Astrocyte (in vitro differentiated cells and primary cell): Measurements from ENCODE around the gene SOX18. TPM values are rescaled to one million over a fixed set of nuclear protein-coding genes. Genes with fewer than 3 reads are reported as not detected.

Source experiments
- DNase-seq: peaks from one replicate; pipeline ENCODE4 v3.0.0-alpha.2; 2010; ENCODE audit warnings: low read depth
- FAIRE-seq: peaks from 2 replicates; lab custom pipeline; 2011; peaks lifted over from hg19 to GRCh38; lab: Jason Lieb, UNC
- H2AFZ ChIP-seq: 2 replicates; pipeline ENCODE4 v1.6.0; 2012; ENCODE audit warnings: low read depth, low read length, inconsistent platforms
- H3K27ac ChIP-seq: 2 replicates; pipeline ENCODE4 v1.5.1; 2011; ENCODE audit warnings: low read depth, low read length, inconsistent platforms
- H3K27me3 ChIP-seq: 2 replicates; pipeline ENCODE4 v1.6.0; 2011; ENCODE audit warnings: low read length, inconsistent platforms; ENCODE audit not compliant: insufficient read depth
- H3K36me3 ChIP-seq: 2 replicates; pipeline ENCODE4 v1.5.1; 2011; ENCODE audit warnings: low read length, inconsistent platforms; ENCODE audit not compliant: insufficient read depth
- H3K4me1 ChIP-seq: 2 replicates; pipeline ENCODE4 v1.5.1; 2011; ENCODE audit warnings: low read length, inconsistent platforms; ENCODE audit not compliant: insufficient read depth
- H3K4me2 ChIP-seq: 2 replicates; pipeline ENCODE4 v1.6.0; 2012; ENCODE audit warnings: low read length, inconsistent platforms
- H3K4me3 ChIP-seq: 2 replicates; pipeline ENCODE4 v1.5.1; 2011; ENCODE audit warnings: low read depth, mild to moderate bottlenecking, low read length, inconsistent platforms; ENCODE audit not compliant: insufficient read depth
- H3K79me2 ChIP-seq: 2 replicates; pipeline ENCODE4 v1.6.0; 2012; ENCODE audit warnings: mild to moderate bottlenecking, low read length, inconsistent platforms; ENCODE audit not compliant: insufficient read depth
- H3K9ac ChIP-seq: 2 replicates; pipeline ENCODE4 v1.6.0; 2012; ENCODE audit warnings: mild to moderate bottlenecking, low read length, inconsistent platforms
- H3K9me3 ChIP-seq: 2 replicates; pipeline ENCODE4 v1.5.1; 2012; ENCODE audit warnings: low read depth, mild to moderate bottlenecking, low read length, inconsistent platforms; ENCODE audit not compliant: insufficient read depth
- H4K20me1 ChIP-seq: 2 replicates; pipeline ENCODE4 v1.6.0; 2012; ENCODE audit warnings: low read length, inconsistent platforms; ENCODE audit not compliant: insufficient read depth
- H3K27ac Mint-ChIP-seq: one replicate; pipeline ENCODE4 v1.8.0; 2021; ENCODE audit warnings: mild to moderate bottlenecking, mixed read lengths; ENCODE audit not compliant: unreplicated experiment
- H3K27me3 Mint-ChIP-seq: one replicate; pipeline ENCODE4 v1.8.0; 2021; ENCODE audit warnings: low read depth, mixed read lengths; ENCODE audit not compliant: unreplicated experiment
- H3K36me3 Mint-ChIP-seq: one replicate; pipeline ENCODE4 v1.8.0; 2021; ENCODE audit warnings: low read depth, mixed read lengths; ENCODE audit not compliant: unreplicated experiment
- H3K4me1 Mint-ChIP-seq: one replicate; pipeline ENCODE4 v1.8.0; 2021; ENCODE audit warnings: low read depth, mixed read lengths; ENCODE audit not compliant: unreplicated experiment
- H3K4me3 Mint-ChIP-seq: one replicate; pipeline ENCODE4 v1.8.0; 2021; ENCODE audit warnings: mild to moderate bottlenecking, moderate library complexity, mixed read lengths; ENCODE audit not compliant: unreplicated experiment
- H3K9me3 Mint-ChIP-seq: one replicate; pipeline ENCODE4 v1.8.0; 2021; ENCODE audit warnings: mild to moderate bottlenecking, mixed read lengths; ENCODE audit not compliant: unreplicated experiment
- CTCF ChIP-seq: IDR thresholded peaks from 2 replicates; pipeline ENCODE4 v1.5.1; 2011; ENCODE audit warnings: low read depth, mild to moderate bottlenecking, inconsistent platforms, low read length, moderate library complexity; ENCODE audit not compliant: insufficient read depth
- EZH2 ChIP-seq: IDR thresholded peaks from 2 replicates; pipeline ENCODE4 v1.6.1; 2012; ENCODE audit warnings: mild to moderate bottlenecking, low read length, inconsistent platforms; ENCODE audit not compliant: insufficient read depth
- total RNA-seq: library from RNA; stranded (reverse); gene quantifications from 2 replicates; pipeline ENCODE4 v1.2.1, GENCODE V29; 2021

The SOX18 gene
- total RNA-seq, 1 donor from 2014 or later, result 0.52 TPM

DNA sequence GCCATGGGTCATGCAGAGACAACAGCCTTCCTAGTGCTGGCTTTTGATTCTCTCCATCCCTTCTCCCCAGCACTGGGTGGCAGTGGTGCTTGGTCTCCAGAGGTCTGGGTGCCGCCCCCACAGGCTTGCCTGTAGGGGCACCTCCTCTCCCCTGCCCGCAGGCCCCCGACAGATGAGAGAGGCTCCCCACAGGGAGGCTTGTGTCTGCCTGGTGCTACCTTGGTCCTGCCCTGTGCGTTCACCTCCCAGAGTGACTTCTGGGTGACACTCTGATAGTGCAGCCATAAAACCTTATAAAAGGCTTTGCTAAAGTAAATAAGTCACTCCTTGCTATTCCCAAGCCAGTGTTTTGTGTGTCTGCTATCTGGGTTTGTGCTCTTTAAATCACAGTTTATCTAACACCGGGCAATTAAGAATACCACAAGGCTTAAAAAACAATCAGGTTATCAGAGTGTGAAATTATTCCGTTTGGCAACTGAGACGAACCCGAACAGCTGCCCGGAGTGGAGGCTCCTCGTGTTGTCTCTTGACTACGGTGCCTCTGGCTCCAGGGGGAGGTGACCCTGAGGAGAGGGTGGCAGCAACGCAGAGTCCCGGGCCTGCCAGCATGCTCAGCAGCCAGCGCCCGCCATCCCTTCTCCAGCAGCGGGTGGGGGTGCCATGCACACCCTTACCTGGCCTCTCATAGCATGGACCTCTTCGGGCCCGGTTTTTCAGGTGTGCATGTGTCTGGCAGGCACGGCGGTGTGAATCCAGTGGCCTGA, 18.9 kb downstream of the SOX18 start:
- Histone ChIP-seq H3K9me3 (no peaks in the 10 kb centered on the region), H3K27me3 (no peaks in the 10 kb centered on the region), H3K9ac (no peak overlapping the region), H2AFZ (no peak overlapping the region), H4K20me1 (peaks cover 32% of the 10 kb centered on the region), H3K4me3 (no peak overlapping the region), H3K4me2 (no peak overlapping the region), H3K79me2 (no peaks in the 10 kb centered on the region), H3K27ac (no peak overlapping the region), H3K4me1 (no peaks in the 10 kb centered on the region), H3K36me3 (peaks cover 5% of the 10 kb centered on the region)
- no peak for DNase-seq
- no peak for FAIRE-seq
- no peak overlapping the region for H3K27ac Mint-ChIP-seq
- peaks cover 2% of the 10 kb centered on the region for H3K9me3 Mint-ChIP-seq
- no peak overlapping the region for H3K4me3 Mint-ChIP-seq
- peaks cover 6% of the 10 kb centered on the region for H3K4me1 Mint-ChIP-seq
- TF ChIP-seq CTCF, result no peak
- TF ChIP-seq EZH2, result no peak
- peaks cover 33% of the 10 kb centered on the region for H3K36me3 Mint-ChIP-seq
- H3K27me3 Mint-ChIP-seq, result no peaks in the 10 kb centered on the region

DNA sequence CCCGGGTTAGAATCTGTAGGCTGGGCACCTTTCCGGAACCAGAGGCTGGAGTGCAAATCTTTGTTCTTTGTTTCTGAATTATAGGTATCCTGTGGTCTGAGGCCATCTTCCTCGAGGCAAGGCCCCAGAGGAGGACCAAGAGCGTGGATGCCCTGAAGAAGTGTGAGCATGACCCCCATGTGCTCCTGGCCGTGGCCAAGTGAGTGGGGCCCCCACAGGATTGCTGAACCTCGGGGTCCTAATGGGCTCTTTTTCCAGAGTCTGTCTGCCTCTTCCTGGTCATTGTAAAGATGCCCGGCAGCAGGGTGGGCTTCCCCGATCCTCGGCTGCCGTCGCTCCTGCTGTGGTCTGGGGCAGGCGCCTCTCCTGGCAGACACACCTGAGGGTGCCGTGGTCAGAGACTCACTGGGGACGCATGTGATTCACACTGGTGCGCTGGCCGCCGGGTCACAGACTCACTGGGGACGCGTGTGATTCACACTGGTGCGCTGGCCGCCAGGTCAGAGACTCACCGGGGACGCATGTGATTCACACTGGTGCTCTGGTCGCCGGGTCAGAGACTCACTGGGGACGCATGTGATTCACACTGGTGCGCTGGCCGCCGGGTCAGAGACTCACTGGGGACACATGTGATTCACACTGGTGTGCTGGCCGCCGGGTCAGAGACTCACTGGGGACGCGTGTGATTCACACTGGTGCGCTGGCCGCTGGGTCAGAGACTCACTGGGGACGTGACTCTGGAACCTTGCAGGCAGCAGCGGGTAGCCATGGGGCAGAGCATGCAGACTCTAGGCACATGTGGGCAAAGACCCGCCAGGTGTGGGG, 19.9 kb downstream of the SOX18 start:
- no peak for DNase-seq
- Histone ChIP-seq H3K27me3 (no peaks in the 10 kb centered on the region), H3K36me3 (peaks cover 7% of the 10 kb centered on the region), H3K27ac (no peak overlapping the region), H4K20me1 (peaks cover 26% of the 10 kb centered on the region), H3K4me1 (no peaks in the 10 kb centered on the region), H3K4me3 (no peak overlapping the region), H3K9me3 (no peaks in the 10 kb centered on the region), H3K79me2 (no peaks in the 10 kb centered on the region), H3K4me2 (no peak overlapping the region), H2AFZ (no peak overlapping the region), H3K9ac (no peak overlapping the region)
- H3K4me3 Mint-ChIP-seq, result no peak overlapping the region
- no peaks in the 10 kb centered on the region for H3K9me3 Mint-ChIP-seq
- H3K36me3 Mint-ChIP-seq, result peaks cover 36% of the 10 kb centered on the region
- FAIRE-seq, result no peak
- TF ChIP-seq EZH2, result no peak
- no peak for TF ChIP-seq CTCF
- H3K27me3 Mint-ChIP-seq, result no peaks in the 10 kb centered on the region
- no peaks in the 10 kb centered on the region for H3K4me1 Mint-ChIP-seq
- no peak overlapping the region for H3K27ac Mint-ChIP-seq
